Stimulated activated CD8-positive, alpha-beta memory T cell treated with anti-CD3 and anti-CD28 coated beads, Interleukin-7, amount 100 ng/mL, for 4 hours (primary cell): ENCODE data around the gene SAMD4A.

Experiments used
- DNase-seq, 2 donors: peaks; one replicate each; pipeline ENCODE4 v3.0.0-alpha.2; 2020; ENCODE audit warnings: low read depth in 2 of 2

SAMD4A gene

GRCh38 chr14:54682578-54682977 is 115.7 kb downstream of the SAMD4A start:
- DNase-seq: no peak

DNA sequence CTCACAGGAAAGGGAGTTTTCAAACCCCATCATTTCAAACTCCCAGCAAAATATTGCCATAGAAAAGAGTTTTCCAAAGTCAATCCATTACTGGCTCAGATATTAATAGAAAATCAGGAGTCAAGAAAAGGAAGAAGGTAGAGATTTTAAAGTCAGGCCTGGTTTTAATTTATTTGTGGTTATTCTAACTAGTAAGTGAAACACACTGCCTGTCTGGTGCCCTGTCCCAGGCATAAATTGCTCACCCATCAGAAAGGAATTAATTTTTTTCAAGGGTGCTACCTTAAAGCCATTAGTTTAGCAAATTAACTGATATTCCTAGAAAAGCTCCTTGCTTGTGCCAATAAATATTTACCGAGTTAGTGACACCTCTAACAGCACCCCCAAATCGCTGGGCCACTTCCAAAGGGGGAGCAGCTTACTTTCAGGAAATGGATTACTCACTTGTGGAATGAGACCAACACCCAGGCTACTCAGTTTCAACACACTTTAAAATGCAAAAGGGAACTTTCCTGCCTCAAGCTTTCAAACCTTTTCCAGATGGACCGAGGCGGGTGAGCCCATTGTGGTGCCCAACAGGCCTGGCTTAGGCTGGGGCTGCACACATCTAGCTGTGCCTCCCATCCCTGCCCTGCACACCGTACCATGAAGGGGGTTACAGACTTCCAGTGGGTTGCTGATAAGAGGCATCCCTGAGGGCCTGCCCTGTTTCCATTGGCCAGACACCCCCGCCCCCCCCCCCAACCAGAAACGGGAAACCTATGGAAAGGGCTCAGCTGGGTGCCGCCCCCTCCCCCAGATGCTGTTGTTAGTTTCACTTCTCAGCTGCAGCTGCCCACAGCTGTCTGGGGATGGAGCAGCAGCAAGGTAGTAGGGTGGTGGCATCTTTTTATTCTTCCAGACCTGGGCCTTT is 117.2 kb downstream of the SAMD4A start:
- DNase-seq: no peak

- no peak for DNase-seq
These were observed 118.4 kb downstream of the SAMD4A start for GRCh38 chr14:54685286-54685845.

DNA sequence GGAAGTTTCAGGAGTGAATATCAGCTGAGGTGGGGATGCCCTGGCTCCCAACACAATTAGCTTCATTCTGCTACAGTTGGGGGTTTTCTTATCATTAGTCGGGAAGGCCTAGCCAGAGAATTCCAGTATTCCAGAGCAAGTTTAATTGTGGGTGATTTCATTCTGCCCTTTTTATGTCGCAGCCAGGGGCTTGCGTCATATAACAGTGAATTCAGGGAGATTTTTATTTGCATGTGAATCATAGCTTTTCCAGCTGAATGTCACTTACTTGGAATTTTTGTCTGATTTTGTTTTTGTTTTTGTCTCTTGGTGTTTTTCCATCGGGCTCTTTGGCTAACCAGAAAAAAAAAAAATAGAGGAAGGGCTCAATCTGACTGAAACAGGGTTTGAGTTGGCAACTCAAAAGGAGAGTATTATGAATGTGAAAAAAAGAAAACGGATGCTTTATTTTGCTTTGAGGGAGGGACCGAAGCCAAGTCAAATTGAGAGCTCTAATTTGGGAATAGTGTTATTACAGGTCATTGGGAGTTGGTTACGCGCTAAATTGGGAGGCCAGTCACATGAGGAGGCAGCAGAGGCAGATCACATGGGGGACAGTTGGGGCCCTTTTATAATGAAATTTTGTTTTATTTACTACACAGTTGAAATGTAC is 119.4 kb downstream of the SAMD4A start:
- no peak for DNase-seq

- no peak for DNase-seq
These were observed 120.2 kb downstream of the SAMD4A start for GRCh38 chr14:54686871-54687749.

DNA sequence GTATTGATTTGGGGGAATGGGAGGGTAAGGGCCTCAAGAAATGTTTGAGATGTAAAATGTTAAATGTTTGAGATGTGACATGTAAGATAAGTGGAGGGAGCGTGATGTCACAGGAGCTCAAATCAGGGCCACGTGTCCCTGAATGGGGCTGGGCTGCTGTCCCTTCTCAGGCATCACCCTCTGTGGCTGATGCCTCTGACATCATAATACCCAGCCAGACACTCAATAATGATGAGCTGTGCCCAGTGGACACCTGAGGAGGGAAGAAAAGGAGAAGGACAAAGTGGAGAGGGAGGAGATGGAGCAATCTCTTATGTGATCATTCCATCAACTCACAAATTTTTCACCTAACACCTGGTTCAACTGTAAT is 120.8 kb downstream of the SAMD4A start:
- no peak for DNase-seq

GRCh38 chr14:54688229-54688628 is 121.3 kb downstream of the SAMD4A start:
- no peak for DNase-seq

DNA sequence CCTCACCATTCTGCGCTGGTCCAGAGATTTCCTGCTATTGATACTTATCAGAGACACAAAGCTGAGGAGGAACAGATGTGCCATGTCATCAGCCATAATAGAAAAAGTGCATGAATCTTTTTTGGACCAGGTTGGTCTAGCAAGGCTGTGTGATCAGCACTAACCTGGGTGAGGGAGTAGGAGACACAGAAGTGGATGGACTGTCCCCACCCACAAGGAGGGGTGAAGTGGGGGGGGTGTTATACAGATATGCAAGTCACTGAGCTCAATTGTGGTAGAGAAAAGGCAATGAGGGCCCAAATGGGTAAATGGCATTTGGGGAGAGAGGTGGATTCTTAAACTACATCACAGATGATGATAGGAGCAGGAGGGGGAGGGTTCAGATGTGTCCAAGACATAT is 123.0 kb downstream of the SAMD4A start:
- no peak for DNase-seq

DNA sequence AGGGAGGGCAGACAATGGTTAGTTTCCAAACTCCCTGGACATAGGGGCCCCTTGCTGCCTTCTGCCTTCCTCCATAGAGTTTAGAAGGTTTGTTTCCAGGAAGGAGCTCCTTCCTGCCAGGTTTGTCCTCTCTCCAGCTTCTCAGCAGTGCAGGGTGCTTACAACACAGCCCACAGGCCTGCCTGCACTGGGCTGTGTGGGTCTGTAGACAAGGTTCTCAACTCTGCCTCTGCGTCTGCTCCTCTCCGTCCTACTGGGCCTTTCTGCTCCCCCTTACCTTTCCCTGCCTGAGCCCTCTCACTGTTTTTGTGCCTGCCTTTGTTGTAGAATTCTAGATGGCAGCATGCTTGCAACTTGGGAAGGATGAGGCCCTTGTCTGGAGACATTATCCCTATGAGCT is 124.0 kb downstream of the SAMD4A start:
- DNase-seq: no peak

DNA sequence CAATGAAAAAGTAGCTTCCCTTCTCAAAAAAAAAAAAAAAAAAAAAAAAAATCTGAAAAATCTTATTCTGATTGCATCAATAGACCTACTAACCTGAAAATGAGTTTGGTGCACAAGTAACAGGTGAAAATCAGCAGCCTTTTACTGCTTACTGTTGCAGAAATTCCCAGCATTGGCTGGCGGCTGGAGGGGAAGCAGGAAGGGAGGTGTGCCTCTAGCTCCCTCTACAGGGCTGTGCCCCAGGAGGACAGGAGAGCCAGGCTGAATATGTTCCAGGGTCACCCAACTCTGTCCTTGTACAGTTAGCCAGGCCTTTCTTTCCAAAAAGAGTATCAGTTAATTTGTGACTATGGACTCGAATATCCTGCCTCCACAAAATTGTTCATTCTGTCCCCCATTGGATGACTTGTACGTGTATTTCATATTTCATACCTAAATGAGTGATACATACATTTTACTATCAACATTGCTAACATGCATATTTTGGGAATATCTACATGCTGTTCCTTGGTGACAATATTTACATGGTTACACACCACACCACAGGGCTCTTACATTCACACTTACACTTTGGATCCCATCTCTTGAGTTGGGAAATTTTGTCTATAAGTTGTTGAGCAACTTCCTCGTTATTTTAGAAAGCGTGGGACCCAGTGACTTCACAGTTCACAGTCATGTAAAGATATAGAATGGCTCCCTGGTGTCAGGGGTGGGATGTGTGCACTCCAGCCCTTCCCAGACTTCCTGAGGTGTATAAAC is 124.8 kb downstream of the SAMD4A start:
- DNase-seq: peak; percentile 10 to 16

DNA sequence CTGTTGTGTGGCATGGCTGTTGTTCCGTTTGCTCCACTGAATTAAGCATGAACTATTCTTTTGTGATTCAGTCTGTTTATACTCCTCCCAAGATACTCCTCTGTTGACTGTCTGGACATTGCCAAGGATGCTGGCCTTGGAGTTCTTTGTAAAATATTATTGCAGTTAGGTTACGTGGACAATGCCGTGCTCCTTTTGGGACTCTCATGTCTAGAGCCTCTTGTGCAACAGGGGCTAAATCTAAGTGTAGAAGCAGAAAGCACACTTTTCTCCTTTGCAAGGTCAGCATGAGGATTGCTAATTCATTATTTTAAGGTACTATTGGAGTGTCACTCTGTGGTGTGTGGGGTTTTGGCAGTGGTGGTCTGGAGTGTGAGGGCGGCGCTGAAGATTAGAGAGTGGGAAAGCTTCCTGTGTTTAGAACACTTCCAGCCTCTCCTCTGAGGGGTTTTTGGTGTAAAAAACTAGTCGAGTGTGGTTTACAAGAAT is 125.4 kb downstream of the SAMD4A start:
- no peak for DNase-seq

DNA sequence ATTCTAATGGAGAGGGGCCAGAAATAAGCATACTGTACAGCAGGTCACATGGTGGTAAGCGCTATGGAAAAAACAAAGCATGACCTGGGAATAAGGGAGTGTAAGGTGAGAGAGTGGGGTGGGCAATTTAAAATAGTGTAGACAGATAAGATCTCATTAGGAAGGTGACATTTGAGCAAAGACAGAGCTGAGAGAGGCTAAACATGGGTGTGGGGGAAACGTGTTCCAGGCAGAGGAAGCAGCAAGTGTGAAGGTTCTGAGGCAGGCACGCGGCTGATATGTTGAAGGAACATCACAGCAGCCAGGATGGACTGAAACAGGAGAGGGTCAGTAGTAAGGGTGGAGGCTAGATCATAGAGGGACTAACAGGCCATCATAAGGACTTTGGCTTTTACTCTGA is 126.8 kb downstream of the SAMD4A start:
- DNase-seq: no peak

GRCh38 chr14:54695196-54695595 is 128.3 kb downstream of the SAMD4A start:
- no peak for DNase-seq

DNA sequence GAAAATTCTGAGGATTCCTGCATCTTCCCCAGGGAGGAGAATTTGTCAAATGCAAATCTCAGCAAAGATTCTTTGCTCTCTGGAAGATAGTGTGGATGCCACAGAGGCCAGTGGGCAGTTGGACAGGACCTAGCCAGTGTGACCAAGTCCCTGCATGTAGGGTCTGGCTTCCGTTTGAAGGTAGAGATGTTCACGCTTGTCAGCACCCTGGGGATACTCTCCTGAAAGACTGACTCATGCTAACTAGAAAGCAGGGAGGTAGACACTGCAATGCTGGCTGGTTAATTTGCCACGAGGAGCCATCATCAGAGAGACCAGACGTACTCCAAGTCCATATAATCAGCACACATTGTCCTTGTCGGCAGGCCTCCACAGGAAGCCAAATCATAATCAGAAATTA is 130.1 kb downstream of the SAMD4A start:
- no peak for DNase-seq

- no peak for DNase-seq
These were observed 130.9 kb downstream of the SAMD4A start for GRCh38 chr14:54697803-54698202.

DNA sequence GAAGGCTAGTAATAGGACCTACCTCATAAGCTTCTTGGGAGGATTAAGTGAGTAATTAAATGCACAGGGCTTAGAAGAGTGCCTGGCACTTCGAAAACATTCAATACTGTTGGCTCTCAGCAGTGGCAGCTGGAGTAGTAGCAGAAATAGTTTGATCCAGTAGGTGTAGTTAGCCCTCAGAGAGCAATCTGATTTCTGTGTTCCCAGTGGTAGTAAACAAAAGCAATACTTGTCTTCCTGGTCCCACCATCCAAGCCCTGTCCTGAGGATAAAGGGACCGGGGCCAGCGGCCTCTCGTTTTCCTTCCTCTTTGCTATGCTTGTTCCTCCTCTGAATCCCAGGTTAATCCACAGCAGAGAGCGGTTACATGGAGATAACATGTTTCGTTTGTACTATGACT is 131.6 kb downstream of the SAMD4A start:
- DNase-seq: no peak

- DNase-seq: no peak
These were observed 132.1 kb downstream of the SAMD4A start for GRCh38 chr14:54698966-54699530.

DNA sequence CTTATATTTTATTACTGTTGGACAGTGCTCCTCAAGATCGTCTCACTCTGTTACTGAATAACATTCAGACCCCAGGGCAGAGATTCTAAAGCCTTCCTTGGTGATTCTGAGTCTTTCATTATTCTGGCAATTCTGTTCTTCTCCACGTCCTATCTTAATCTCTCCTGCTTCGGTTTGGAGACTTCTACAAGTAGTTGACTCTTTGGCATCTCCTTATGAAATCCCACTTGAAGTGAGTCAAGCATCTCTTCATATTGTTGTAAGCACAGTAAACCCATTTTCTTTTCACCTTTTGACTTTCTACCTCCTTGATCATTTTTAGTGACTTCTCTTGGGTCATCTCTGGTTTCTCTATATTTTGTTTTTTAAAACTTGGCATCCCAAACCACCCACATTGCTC is 132.8 kb downstream of the SAMD4A start:
- no peak for DNase-seq

DNA sequence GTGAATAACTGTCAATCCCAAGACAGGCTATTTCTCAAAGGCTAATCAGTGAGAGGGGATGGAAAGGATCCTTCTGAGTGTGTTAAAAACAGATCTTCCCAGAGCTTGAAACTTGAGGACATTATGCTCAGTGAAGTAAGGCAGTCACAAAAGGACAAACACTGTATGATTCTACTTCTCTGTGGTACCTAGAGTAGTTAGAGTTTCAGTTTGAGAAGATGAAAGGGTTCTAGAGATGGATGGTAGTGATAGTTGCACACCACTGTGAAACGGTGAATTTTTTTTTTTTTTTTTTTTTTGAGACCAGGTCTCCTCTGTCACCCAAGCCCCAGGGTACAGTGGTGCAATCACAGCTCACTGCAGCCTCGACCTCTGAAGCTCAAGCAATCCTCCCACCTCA is 133.8 kb downstream of the SAMD4A start:
- DNase-seq: no peak

DNA sequence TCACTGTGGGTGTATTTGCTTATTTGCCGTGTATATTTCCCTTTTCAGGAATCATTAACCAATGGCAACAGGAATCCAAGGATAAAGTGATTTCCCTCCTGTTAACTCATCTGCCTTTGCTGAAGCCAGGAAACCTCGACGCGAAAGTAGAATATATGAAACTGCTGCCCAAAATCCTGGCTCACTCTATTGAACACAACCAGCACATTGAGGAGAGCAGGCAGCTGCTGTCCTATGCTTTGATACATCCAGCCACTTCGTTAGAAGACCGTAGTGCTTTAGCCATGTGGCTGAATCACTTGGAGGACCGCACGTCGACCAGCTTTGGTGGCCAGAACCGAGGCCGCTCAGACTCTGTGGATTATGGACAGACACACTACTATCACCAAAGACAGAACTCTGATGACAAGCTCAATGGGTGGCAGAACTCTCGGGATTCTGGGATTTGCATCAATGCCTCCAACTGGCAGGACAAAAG is 135.1 kb downstream of the SAMD4A start:
- DNase-seq: no peak

- no peak for DNase-seq
These were observed 135.6 kb downstream of the SAMD4A start for GRCh38 chr14:54702492-54702891.
